Activated CD4-positive, alpha-beta T cell treated with anti-CD3 and anti-CD28 coated beads for 36 hours (primary cell): ENCODE data around the gene LHX2. TPM values are rescaled to one million over a fixed set of nuclear protein-coding genes. Genes with fewer than 3 reads are reported as not detected.
"Not testable (repeated sequence)": the region's sequence is repeated elsewhere in the genome, so short reads cannot be mapped to it uniquely, and the experiment has no call there.

Experiments
- ATAC-seq: fragments of 200-7000 bp; cut with Tn5 transposase; one replicate; pipeline ENCODE4 v1.10.0; 2021; ENCODE audit warnings: mild to moderate bottlenecking, moderate library complexity
- CTCF ChIA-PET: fragments of 350-600 bp; sonication (Branson Sonifier 250); formaldehyde crosslinking; loops from one replicate; lab custom pipeline; 2021; ENCODE audit warnings: antibody characterized with exemption; lab: Charles Lee
- POLR2A ChIA-PET: fragments of 350-600 bp; sonication (Branson Sonifier 250); formaldehyde crosslinking; loops from one replicate; lab custom pipeline; 2021; ENCODE audit warnings: antibody characterized with exemption, inconsistent platforms; lab: Charles Lee
- DNase-seq: peaks from one replicate; pipeline ENCODE4 v3.0.0-alpha.2; 2020
- H3K27ac Mint-ChIP-seq: one replicate; pipeline ENCODE4 v1.8.0; 2021; ENCODE audit warnings: mixed read lengths
- H3K27me3 Mint-ChIP-seq: one replicate; pipeline ENCODE4 v1.8.0; 2021; ENCODE audit warnings: mixed read lengths
- H3K36me3 Mint-ChIP-seq: one replicate; pipeline ENCODE4 v1.8.0; 2021; ENCODE audit warnings: low read depth, mixed read lengths
- H3K4me1 Mint-ChIP-seq: one replicate; pipeline ENCODE4 v1.8.0; 2021; ENCODE audit warnings: mixed read lengths
- H3K4me3 Mint-ChIP-seq: one replicate; pipeline ENCODE4 v1.8.0; 2021; ENCODE audit warnings: mild to moderate bottlenecking, moderate library complexity, mixed read lengths
- H3K9me3 Mint-ChIP-seq: one replicate; pipeline ENCODE4 v1.8.0; 2021; ENCODE audit warnings: low read depth, mixed read lengths
- intact Hi-C, 2 experiments: fragments of 100-400 bp; cut with DNase I in 1 of 2; cut with micrococcal nuclease in 1 of 2; formaldehyde crosslinking; loops; one replicate each; pipeline versions ENCODE4 v1.14.2 to v1.15.1; 2022 to 2024; cut with DNase I, micrococcal nuclease
- total RNA-seq, 2 experiments: library from RNA; stranded (reverse); gene quantifications; one replicate each; pipeline ENCODE4 v1.2.3, GENCODE V29; 2021

The LHX2 gene
- total RNA-seq, result not detected

GRCh38 chr9:124011460-124012301, at the start of gene LHX2:
LHX2 (plus strand) TSS chr9:124011768; CDS start chr9:124012349, 581 bp downstream.
- Mint-ChIP-seq H3K27me3 (peaks cover 64% of the 10 kb centered on the region), H3K9me3 (no peaks in the 10 kb centered on the region), H3K4me3 (peak within 1 kb of the TSS; percentile 23), H3K27ac (no peak within 1 kb of the TSS), H3K36me3 (no peaks in the 10 kb centered on the region), H3K4me1 (peaks cover 29% of the 10 kb centered on the region)
- intact Hi-C loops, result loop anchor here in 1 of 2 experiments (1.0 kb wide), 1 partner anchor 10 kb away; no protein-coding TSS in a partner anchor
- DNase-seq, result peak; percentile 83
- ChIA-PET POLR2A (no interaction called here), CTCF (no interaction called here)
- ATAC-seq, result peak; percentile 80

- H3K27me3 Mint-ChIP-seq, result peaks cover 31% of the 10 kb centered on the region
- ATAC-seq (no peak), DNase-seq (no peak)
- POLR2A ChIA-PET, result no interaction called here
- H3K36me3 Mint-ChIP-seq, result no peaks in the 10 kb centered on the region
- CTCF ChIA-PET, result no interaction called here
- intact Hi-C loops, result loop anchor here in 1 of 2 experiments (5.0 kb wide), 1 partner anchor 78 kb away; no protein-coding TSS in a partner anchor
- no peak overlapping the region for H3K27ac Mint-ChIP-seq
- peaks cover 2% of the 10 kb centered on the region for H3K4me1 Mint-ChIP-seq
- no peak overlapping the region for H3K4me3 Mint-ChIP-seq
- no peaks in the 10 kb centered on the region for H3K9me3 Mint-ChIP-seq
These were observed 46.8 kb upstream of the LHX2 start for GRCh38 chr9:123964761-123965160.

GRCh38 chr9:123965801-123966686, 45.5 kb upstream of the LHX2 start:
- intact Hi-C loops, result no loop called here
- DNase-seq, result no peak
- Mint-ChIP-seq H3K27me3 (peaks cover 31% of the 10 kb centered on the region), H3K27ac (no peak overlapping the region), H3K9me3 (no peaks in the 10 kb centered on the region), H3K4me1 (peaks cover 2% of the 10 kb centered on the region), H3K4me3 (no peak overlapping the region), H3K36me3 (no peaks in the 10 kb centered on the region)
- POLR2A ChIA-PET, result no interaction called here
- ATAC-seq, result no peak
- CTCF ChIA-PET, result interaction anchor here (0.7 kb wide), 1 partner anchor 486 kb away, joined by 3 read pairs; no protein-coding TSS in a partner anchor

GRCh38 chr9:123967323-123967722, 44.2 kb upstream of the LHX2 start:
- Mint-ChIP-seq H3K9me3 (no peaks in the 10 kb centered on the region), H3K4me3 (no peak overlapping the region), H3K27ac (no peak overlapping the region), H3K36me3 (no peaks in the 10 kb centered on the region), H3K4me1 (peaks cover 2% of the 10 kb centered on the region), H3K27me3 (peaks cover 29% of the 10 kb centered on the region)
- ChIA-PET POLR2A (no interaction called here), CTCF (interaction anchor here (0.8 kb wide), 1 partner anchor 73 kb away, joined by 3 read pairs; no protein-coding TSS in a partner anchor)
- DNase-seq, result no peak
- ATAC-seq, result no peak
- intact Hi-C loops, result no loop called here

- intact Hi-C loops, result no loop called here
- DNase-seq (no peak), ATAC-seq (no peak)
- CTCF ChIA-PET, result no interaction called here
- no peak overlapping the region for H3K4me3 Mint-ChIP-seq
- H3K27me3 Mint-ChIP-seq, result peaks cover 11% of the 10 kb centered on the region
- no peaks in the 10 kb centered on the region for H3K9me3 Mint-ChIP-seq
- H3K4me1 Mint-ChIP-seq, result no peaks in the 10 kb centered on the region
- H3K36me3 Mint-ChIP-seq, result no peaks in the 10 kb centered on the region
- H3K27ac Mint-ChIP-seq, result no peak overlapping the region
- POLR2A ChIA-PET, result no interaction called here
These were observed 39.0 kb upstream of the LHX2 start for GRCh38 chr9:123972618-123973017.

- Mint-ChIP-seq H3K27ac (no peak overlapping the region), H3K4me3 (no peak overlapping the region), H3K9me3 (no peaks in the 10 kb centered on the region), H3K4me1 (no peaks in the 10 kb centered on the region), H3K36me3 (no peaks in the 10 kb centered on the region), H3K27me3 (peaks cover 7% of the 10 kb centered on the region)
- intact Hi-C loops, result no loop called here
- POLR2A ChIA-PET, result no interaction called here
- DNase-seq (no peak), ATAC-seq (no peak)
- CTCF ChIA-PET, result no interaction called here
These were observed 37.9 kb upstream of the LHX2 start for GRCh38 chr9:123973590-123974223.

- Mint-ChIP-seq H3K4me3 (no peak overlapping the region), H3K9me3 (no peaks in the 10 kb centered on the region), H3K27ac (no peak overlapping the region), H3K36me3 (no peaks in the 10 kb centered on the region), H3K4me1 (no peaks in the 10 kb centered on the region), H3K27me3 (peaks cover 11% of the 10 kb centered on the region)
- CTCF ChIA-PET, result interaction anchor here (0.6 to 1.1 kb wide), 3 partner anchors 66 to 420 kb away, joined by 3 to 4 read pairs (median 3); no protein-coding TSS in a partner anchor
- ATAC-seq (no peak), DNase-seq (no peak)
- intact Hi-C loops, result no loop called here
- POLR2A ChIA-PET, result no interaction called here
These were observed 37.1 kb upstream of the LHX2 start for GRCh38 chr9:123974471-123974870.

- ATAC-seq (no peak), DNase-seq (no peak)
- Mint-ChIP-seq H3K9me3 (no peaks in the 10 kb centered on the region), H3K27me3 (peaks cover 18% of the 10 kb centered on the region), H3K4me1 (no peaks in the 10 kb centered on the region), H3K27ac (no peak overlapping the region), H3K36me3 (no peaks in the 10 kb centered on the region), H3K4me3 (no peak overlapping the region)
- POLR2A ChIA-PET, result no interaction called here
- CTCF ChIA-PET, result no interaction called here
- intact Hi-C loops, result no loop called here
These were observed 35.7 kb upstream of the LHX2 start for GRCh38 chr9:123975871-123976270.

- H3K9me3 Mint-ChIP-seq, intact Hi-C loops, H3K27ac Mint-ChIP-seq, CTCF ChIA-PET, DNase-seq, H3K4me1 Mint-ChIP-seq, H3K4me3 Mint-ChIP-seq, POLR2A ChIA-PET, H3K36me3 Mint-ChIP-seq, ATAC-seq: not testable (repeated sequence)
- H3K27me3 Mint-ChIP-seq, result peaks cover 23% of the 10 kb centered on the region
These were observed 35.0 kb upstream of the LHX2 start for GRCh38 chr9:123976579-123976978.

- intact Hi-C loops, result no loop called here
- H3K9me3 Mint-ChIP-seq, result no peaks in the 10 kb centered on the region
- ATAC-seq, result no peak
These were observed 32.6 kb upstream of the LHX2 start for GRCh38 chr9:123978981-123979380.

GRCh38 chr9:123982535-123982934, 29.0 kb upstream of the LHX2 start:
- peaks cover 35% of the 10 kb centered on the region for H3K27me3 Mint-ChIP-seq
- ChIA-PET CTCF (interaction anchor here (0.6 kb wide), 1 partner anchor 213 kb away, joined by 3 read pairs; no protein-coding TSS in a partner anchor), POLR2A (no interaction called here)
- H3K4me1 Mint-ChIP-seq, result peaks cover 4% of the 10 kb centered on the region
- H3K27ac Mint-ChIP-seq, result no peak overlapping the region
- DNase-seq (no peak), ATAC-seq (no peak)
- H3K4me3 Mint-ChIP-seq, result no peak overlapping the region
- intact Hi-C loops, result no loop called here
- H3K36me3 Mint-ChIP-seq, result no peaks in the 10 kb centered on the region
- H3K9me3 Mint-ChIP-seq, result no peaks in the 10 kb centered on the region

More at GRCh38 chr9:123978981-123979380, 32.6 kb upstream of the LHX2 start:
- Mint-ChIP-seq H3K4me1 (no peaks in the 10 kb centered on the region), H3K27me3 (peaks cover 26% of the 10 kb centered on the region), H3K27ac (no peak overlapping the region), H3K4me3 (no peak overlapping the region), H3K36me3 (no peaks in the 10 kb centered on the region)
- POLR2A ChIA-PET, result no interaction called here
- no peak for DNase-seq
- CTCF ChIA-PET, result no interaction called here
